Chondrocyte (in vitro differentiated cells): Measurements from ENCODE around the gene CYSLTR1. TPM values are rescaled to one million over a fixed set of nuclear protein-coding genes. Genes with fewer than 3 reads are reported as not detected.

Source experiments
- DNase-seq: peaks from one replicate; pipeline ENCODE4 v3.0.0; 2021; ENCODE audit warnings: mixed read lengths, low spot score
- H3K27ac Mint-ChIP-seq: one replicate; pipeline ENCODE4 v1.8.0; 2021; ENCODE audit warnings: mild to moderate bottlenecking, moderate library complexity, mixed read lengths; ENCODE audit not compliant: unreplicated experiment
- H3K27me3 Mint-ChIP-seq: 2 replicates; pipeline ENCODE4 v1.8.0; 2021; ENCODE audit warnings: low read depth, mixed read lengths
- H3K36me3 Mint-ChIP-seq: 2 replicates; pipeline ENCODE4 v1.8.0; 2021; ENCODE audit warnings: low read depth, mixed read lengths
- H3K4me1 Mint-ChIP-seq: 2 replicates; pipeline ENCODE4 v1.8.0; 2021; ENCODE audit warnings: low read depth, mild to moderate bottlenecking, mixed read lengths
- H3K4me3 Mint-ChIP-seq: one replicate; pipeline ENCODE4 v1.8.0; 2021; ENCODE audit warnings: mild to moderate bottlenecking, moderate library complexity, mixed read lengths; ENCODE audit not compliant: unreplicated experiment
- H3K9me3 Mint-ChIP-seq: 2 replicates; pipeline ENCODE4 v1.8.0; 2021; ENCODE audit warnings: low read depth, mixed read lengths
- CTCF ChIP-seq: fragments of 200-600 bp; sonication (generic); IDR thresholded peaks from 2 replicates; pipeline ENCODE4 v1.5.0; 2021; ENCODE audit warnings: antibody characterized with exemption, mild to moderate bottlenecking, moderate library complexity
- total RNA-seq: library from RNA; stranded (reverse); gene quantifications from 3 replicates; pipeline ENCODE4 v1.2.1, GENCODE V29; 2021

The CYSLTR1 gene
- total RNA-seq, 1 donor from 2014 or later, result not detected

GRCh38 chrX:78333521-78333920 lies 6.1 kb upstream of the CYSLTR1 start:
- H3K9me3 Mint-ChIP-seq, result peaks cover 10% of the 10 kb centered on the region
- peaks cover 2% of the 10 kb centered on the region for H3K27me3 Mint-ChIP-seq
- no peak overlapping the region for H3K4me3 Mint-ChIP-seq
- no peak for TF ChIP-seq CTCF
- no peak for DNase-seq
- H3K27ac Mint-ChIP-seq, result no peak overlapping the region
- no peaks in the 10 kb centered on the region for H3K4me1 Mint-ChIP-seq
- H3K36me3 Mint-ChIP-seq, result no peaks in the 10 kb centered on the region

GRCh38 chrX:78331708-78332107 lies 4.3 kb upstream of the CYSLTR1 start:
- DNase-seq, result no peak
- H3K9me3 Mint-ChIP-seq, result peaks cover 4% of the 10 kb centered on the region
- TF ChIP-seq CTCF, result no peak

GRCh38 chrX:78330540-78330939 lies 3.1 kb upstream of the CYSLTR1 start:
- no peak for TF ChIP-seq CTCF
- no peak for DNase-seq
- Mint-ChIP-seq H3K9me3 (peaks cover 2% of the 10 kb centered on the region), H3K36me3 (no peaks in the 10 kb centered on the region), H3K4me1 (no peaks in the 10 kb centered on the region), H3K27ac (no peak overlapping the region), H3K27me3 (peaks cover 2% of the 10 kb centered on the region), H3K4me3 (no peak overlapping the region)

More at GRCh38 chrX:78331708-78332107, 4.3 kb upstream of the CYSLTR1 start:
- no peaks in the 10 kb centered on the region for H3K36me3 Mint-ChIP-seq
- H3K4me1 Mint-ChIP-seq, result no peaks in the 10 kb centered on the region
- H3K27ac Mint-ChIP-seq, result no peak overlapping the region
- H3K4me3 Mint-ChIP-seq, result no peak overlapping the region
- peaks cover 2% of the 10 kb centered on the region for H3K27me3 Mint-ChIP-seq

- no peak for DNase-seq
- Mint-ChIP-seq H3K4me3 (no peak overlapping the region), H3K27me3 (peaks cover 2% of the 10 kb centered on the region), H3K9me3 (peaks cover under 1% of the 10 kb centered on the region), H3K36me3 (no peaks in the 10 kb centered on the region), H3K4me1 (no peaks in the 10 kb centered on the region), H3K27ac (no peak overlapping the region)
- no peak for TF ChIP-seq CTCF
Observed at GRCh38 chrX:78330068-78330467, 2.7 kb upstream of the CYSLTR1 start.

GRCh38 chrX:78329486-78329885 lies 2.1 kb upstream of the CYSLTR1 start:
- no peak for TF ChIP-seq CTCF
- peaks cover 2% of the 10 kb centered on the region for H3K27me3 Mint-ChIP-seq
- H3K4me1 Mint-ChIP-seq, result no peaks in the 10 kb centered on the region
- no peak for DNase-seq
- H3K27ac Mint-ChIP-seq, result no peak overlapping the region
- no peak overlapping the region for H3K4me3 Mint-ChIP-seq
- H3K36me3 Mint-ChIP-seq, result no peaks in the 10 kb centered on the region
- H3K9me3 Mint-ChIP-seq, result no peaks in the 10 kb centered on the region
